ENCODE results near the gene ATP8A2.

DNA sequence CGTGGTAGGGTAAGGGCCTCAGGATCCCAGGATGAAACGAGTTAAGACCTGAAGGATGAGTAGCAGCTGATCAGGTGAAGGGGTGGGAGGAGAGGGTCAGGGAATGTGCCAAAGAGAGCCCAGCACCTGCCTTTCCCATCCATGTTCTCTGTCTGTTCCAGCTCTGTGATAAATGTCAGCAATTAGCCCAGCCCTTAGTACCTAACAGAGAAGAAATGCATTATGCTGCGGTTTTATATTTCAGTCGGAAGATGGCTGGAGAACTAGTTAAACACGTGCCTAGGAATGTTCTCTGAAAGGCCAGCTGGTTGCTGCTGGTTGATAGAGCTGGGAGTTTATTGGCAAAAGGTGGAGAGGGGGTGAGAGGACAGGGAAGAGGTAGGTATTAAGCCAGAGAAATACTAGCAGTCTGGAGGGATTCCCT lies 411.8 kb downstream of the ATP8A2 start:
- TF ChIP-seq, protein P1, sequence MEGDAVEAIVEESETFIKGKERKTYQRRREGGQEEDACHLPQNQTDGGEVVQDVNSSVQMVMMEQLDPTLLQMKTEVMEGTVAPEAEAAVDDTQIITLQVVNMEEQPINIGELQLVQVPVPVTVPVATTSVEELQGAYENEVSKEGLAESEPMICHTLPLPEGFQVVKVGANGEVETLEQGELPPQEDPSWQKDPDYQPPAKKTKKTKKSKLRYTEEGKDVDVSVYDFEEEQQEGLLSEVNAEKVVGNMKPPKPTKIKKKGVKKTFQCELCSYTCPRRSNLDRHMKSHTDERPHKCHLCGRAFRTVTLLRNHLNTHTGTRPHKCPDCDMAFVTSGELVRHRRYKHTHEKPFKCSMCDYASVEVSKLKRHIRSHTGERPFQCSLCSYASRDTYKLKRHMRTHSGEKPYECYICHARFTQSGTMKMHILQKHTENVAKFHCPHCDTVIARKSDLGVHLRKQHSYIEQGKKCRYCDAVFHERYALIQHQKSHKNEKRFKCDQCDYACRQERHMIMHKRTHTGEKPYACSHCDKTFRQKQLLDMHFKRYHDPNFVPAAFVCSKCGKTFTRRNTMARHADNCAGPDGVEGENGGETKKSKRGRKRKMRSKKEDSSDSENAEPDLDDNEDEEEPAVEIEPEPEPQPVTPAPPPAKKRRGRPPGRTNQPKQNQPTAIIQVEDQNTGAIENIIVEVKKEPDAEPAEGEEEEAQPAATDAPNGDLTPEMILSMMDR (IDR thresholded peaks at IDR 0.05) = no peak
- no peak for TF ChIP-seq POLR2A (IDR thresholded peaks at IDR 0.05)

Data from heart left ventricle (tissue), 13 donors.